Measurements from ENCODE around the gene FAM90A1. TPM values are rescaled to one million over a fixed set of nuclear protein-coding genes. Genes with fewer than 3 reads are reported as not detected.
A peak's percentile ranks its signal among the peaks of the same experiment; 100 is the strongest.
"Not testable (repeated sequence)": the region's sequence is repeated elsewhere in the genome, so short reads cannot be mapped to it uniquely, and the experiment has no call there.

Gene FAM90A1
- total and polyA plus RNA-seq, 2 donors (not counting 3 experiments of a cell fraction or from before 2014, with no cell fraction given): 0.10 TPM; not detected in 1

- POLR2A ChIA-PET; BruUV-seq (replicated peaks); H3K27me3 ChIP-seq (ENCODE audit: control insufficient read depth in 2 of 2, insufficient read depth in 2 of 2, low read length in 2 of 2); H3K79me2 ChIP-seq (ENCODE audit: control insufficient read depth, insufficient read depth, low read length); H4K20me1 ChIP-seq (replicated peaks; ENCODE audit: control insufficient read depth, extremely low read depth, insufficient read depth, low read length); H3K36me3 ChIP-seq (ENCODE audit: control insufficient read depth in 2 of 2, extremely low read depth in 1 of 2, insufficient read depth in 2 of 2, low read length in 2 of 2); dilution Hi-C loops (cut with MboI; ENCODE audit: extremely low pct_ligation_motif_present, low sequenced_read_pairs); H3K9me1 ChIP-seq (replicated peaks; ENCODE audit: control insufficient read depth, extremely low read depth, insufficient read depth, low read length); H3K9me3 ChIP-seq (replicated peaks; ENCODE audit: control insufficient read depth, insufficient read depth, low read length); H3K4me1 ChIP-seq (ENCODE audit: control insufficient read depth, extremely low read depth, insufficient read depth, low read length): not testable (repeated sequence)
- H3K9ac ChIP-seq (replicated peaks; ENCODE audit: extremely low read depth, insufficient read depth, low read length): peak overlapping the region; percentile 61
- TF ChIP-seq MAX (IDR thresholded peaks at IDR 0.05; ENCODE audit: insufficient read depth, insufficient read length): peak; percentile 39
- FAIRE-seq (peak; percentile 86), DNase-seq (ENCODE audit: low read depth, low spot score) (peak; percentile 95)
- H3K27ac ChIP-seq (ENCODE audit: insufficient read depth, low read depth, low read length): peak overlapping the region; percentile 69
- H2AFZ ChIP-seq (ENCODE audit: low read depth, low read length): peak overlapping the region; percentile 94
- CTCF ChIA-PET: interaction anchor here (1.8 kb wide), 1 partner anchor 11 kb away, joined by 5 read pairs; no protein-coding TSS in a partner anchor
- intact Hi-C loops (cut with micrococcal nuclease): loop anchor here (2.0 to 10.0 kb wide), 2 partner anchors 216 to 452 kb away; partner anchors contain the start of gene RIMKLB
- peak overlapping the region; percentile 63 to 80 (median 77) for H3K4me3 ChIP-seq (replicated peaks in 1 of 3; ENCODE audit: insufficient read depth in 1 of 3, low read depth in 1 of 3, low read length in 3 of 3)
- H3K4me2 ChIP-seq (ENCODE audit: insufficient read depth, low read length): peak overlapping the region; percentile 57
Observed at GRCh38 chr12:8242880-8243681, 15.7 kb upstream of the FAM90A1 start.

- H3K79me2 ChIP-seq (ENCODE audit: control insufficient read depth, insufficient read depth, low read length); BruUV-seq (replicated peaks); H3K9me3 ChIP-seq (replicated peaks; ENCODE audit: control insufficient read depth, insufficient read depth, low read length); H3K36me3 ChIP-seq (ENCODE audit: control insufficient read depth in 2 of 2, extremely low read depth in 1 of 2, insufficient read depth in 2 of 2, low read length in 2 of 2); H3K4me1 ChIP-seq (ENCODE audit: control insufficient read depth, extremely low read depth, insufficient read depth, low read length); dilution Hi-C loops (cut with MboI; ENCODE audit: extremely low pct_ligation_motif_present, low sequenced_read_pairs); H3K9me1 ChIP-seq (replicated peaks; ENCODE audit: control insufficient read depth, extremely low read depth, insufficient read depth, low read length); FAIRE-seq; DNase-seq (ENCODE audit: low read depth, low spot score); H4K20me1 ChIP-seq (replicated peaks; ENCODE audit: control insufficient read depth, extremely low read depth, insufficient read depth, low read length); POLR2A ChIA-PET; H3K27me3 ChIP-seq (ENCODE audit: control insufficient read depth in 2 of 2, insufficient read depth in 2 of 2, low read length in 2 of 2); CTCF ChIA-PET: not testable (repeated sequence)
- peak overlapping the region; percentile 69 for H3K27ac ChIP-seq (ENCODE audit: insufficient read depth, low read depth, low read length)
- H3K4me2 ChIP-seq (ENCODE audit: insufficient read depth, low read length): peak overlapping the region; percentile 76
- peak overlapping the region; percentile 94 for H2AFZ ChIP-seq (ENCODE audit: low read depth, low read length)
- intact Hi-C loops (cut with micrococcal nuclease): loop anchor here (2.0 to 10.0 kb wide), 2 partner anchors 216 to 452 kb away; partner anchors contain the start of gene RIMKLB
- H3K4me3 ChIP-seq (replicated peaks in 1 of 3; ENCODE audit: insufficient read depth in 1 of 3, low read depth in 1 of 3, low read length in 3 of 3): peak overlapping the region; percentile 63 to 80 (median 77)
- H3K9ac ChIP-seq (replicated peaks; ENCODE audit: extremely low read depth, insufficient read depth, low read length): peak overlapping the region; percentile 61
Observed at GRCh38 chr12:8242622-8242879, 15.1 kb upstream of the FAM90A1 start.

GRCh38 chr12:8241917-8242621 is 14.7 kb upstream of the FAM90A1 start:
- Histone ChIP-seq H3K4me3 (replicated peaks in 1 of 3; ENCODE audit: insufficient read depth in 1 of 3, low read depth in 1 of 3, low read length in 3 of 3) (peak overlapping the region; percentile 63 to 80 (median 77)), H3K4me2 (ENCODE audit: insufficient read depth, low read length) (peak overlapping the region; percentile 76), H2AFZ (ENCODE audit: low read depth, low read length) (peak overlapping the region; percentile 94), H3K27ac (ENCODE audit: insufficient read depth, low read depth, low read length) (peak overlapping the region; percentile 69), H3K9ac (replicated peaks; ENCODE audit: extremely low read depth, insufficient read depth, low read length) (peak overlapping the region; percentile 61)
- POLR2A ChIA-PET; H3K27me3 ChIP-seq (ENCODE audit: control insufficient read depth in 2 of 2, insufficient read depth in 2 of 2, low read length in 2 of 2); H3K79me2 ChIP-seq (ENCODE audit: control insufficient read depth, insufficient read depth, low read length); H3K9me1 ChIP-seq (replicated peaks; ENCODE audit: control insufficient read depth, extremely low read depth, insufficient read depth, low read length); CTCF ChIA-PET; H3K9me3 ChIP-seq (replicated peaks; ENCODE audit: control insufficient read depth, insufficient read depth, low read length); dilution Hi-C loops (cut with MboI; ENCODE audit: extremely low pct_ligation_motif_present, low sequenced_read_pairs); H3K4me1 ChIP-seq (ENCODE audit: control insufficient read depth, extremely low read depth, insufficient read depth, low read length); FAIRE-seq; H4K20me1 ChIP-seq (replicated peaks; ENCODE audit: control insufficient read depth, extremely low read depth, insufficient read depth, low read length); H3K36me3 ChIP-seq (ENCODE audit: control insufficient read depth in 2 of 2, extremely low read depth in 1 of 2, insufficient read depth in 2 of 2, low read length in 2 of 2): not testable (repeated sequence)
- DNase-seq (ENCODE audit: low read depth, low spot score): peak; percentile 21
- BruUV-seq (replicated peaks): TSS peak; percentile 46
- intact Hi-C loops (cut with micrococcal nuclease): loop anchor here (2.0 to 10.0 kb wide), 2 partner anchors 215 to 453 kb away; partner anchors contain the start of gene RIMKLB

Measured in endothelial cell of umbilical vein (primary cell).